Right lung (tissue), 5 donors: ENCODE measurements around the gene WDR12. TPM values are rescaled to one million over a fixed set of nuclear protein-coding genes. Genes with fewer than 3 reads are reported as not detected.
A peak's percentile ranks its signal among the peaks of the same experiment; 100 is the strongest.
"Not testable (repeated sequence)": the region's sequence is repeated elsewhere in the genome, so short reads cannot be mapped to it uniquely, and the experiment has no call there.

Experiments
- DNase-seq, 2 donors: peaks; one replicate each; pipeline ENCODE4 v3.0.0-alpha.2; 2013
- polyA plus RNA-seq, 5 donors: library from polyadenylated mRNA; unstranded; fragments of 120-200 nt; gene quantifications; one replicate each; pipeline versions ENCODE4 v1.2.1 to v1.2.3, GENCODE V29; 2013; ENCODE audit warnings: inconsistent platforms in 1 of 5, low replicate concordance in 1 of 5; ENCODE audit not compliant: insufficient read length in 5 of 5, insufficient read depth in 1 of 5

The WDR12 gene
- polyA plus RNA-seq, 5 donors, result 61.3 to 93.4 (median 87.5) TPM

- no peak for DNase-seq
Observed at GRCh38 chr2:202908186-202908585, 3.3 kb downstream of the WDR12 start.

- DNase-seq, result not testable (repeated sequence)
Observed at GRCh38 chr2:202905507-202905906, 6.0 kb downstream of the WDR12 start.

GRCh38 chr2:202885190-202885589 is 26.3 kb downstream of the WDR12 start:
- DNase-seq, result no peak

- DNase-seq, result no peak
Observed at GRCh38 chr2:202883987-202884675, 27.3 kb downstream of the WDR12 start.

- no peak for DNase-seq
Observed at GRCh38 chr2:202881570-202881969, 29.9 kb downstream of the WDR12 start.

GRCh38 chr2:202877699-202878098 is 33.8 kb downstream of the WDR12 start:
- no peak for DNase-seq

- peak; percentile 85 to 87 for DNase-seq
Observed at GRCh38 chr2:202871300-202872141, 40.0 kb downstream of the WDR12 start, which contains the start of gene ICA1L. Gene ICA1L (minus strand): TSS chr2:202871766. CDS start chr2:202829009, 42,757 bp downstream.

GRCh38 chr2:202870431-202871299 is 40.8 kb downstream of the WDR12 start:
- DNase-seq, result peak; percentile 74 to 76

GRCh38 chr2:202861987-202862386 is 49.5 kb downstream of the WDR12 start:
- DNase-seq, result no peak

GRCh38 chr2:202858601-202859000 is 52.9 kb downstream of the WDR12 start:
- no peak for DNase-seq

- not testable (repeated sequence) for DNase-seq
Observed at GRCh38 chr2:202849343-202849742, 62.1 kb downstream of the WDR12 start.

- DNase-seq, result no peak
Observed at GRCh38 chr2:202848813-202849212, 62.7 kb downstream of the WDR12 start.

GRCh38 chr2:202847693-202848524 is 63.6 kb downstream of the WDR12 start:
- DNase-seq, result no peak

GRCh38 chr2:202844656-202845055 is 66.8 kb downstream of the WDR12 start:
- no peak for DNase-seq

- no peak for DNase-seq
Observed at GRCh38 chr2:202842690-202843089, 68.8 kb downstream of the WDR12 start.

- DNase-seq, result no peak
Observed at GRCh38 chr2:202841090-202841867, 70.2 kb downstream of the WDR12 start.

GRCh38 chr2:202831242-202832220 is 79.9 kb downstream of the WDR12 start:
- peak in 1 of 2 donors; percentile 25 for DNase-seq

- DNase-seq, result no peak
Observed at GRCh38 chr2:202824901-202825300, 86.6 kb downstream of the WDR12 start.
